ENCODE results near the gene IGFL4.

Gene IGFL4

GRCh38 chr19:46019270-46019669 is 21.5 kb downstream of the IGFL4 start:
- H3K27ac ChIP-seq = no peak overlapping the region
- TF ChIP-seq ZFX (IDR thresholded peaks at IDR 0.05) = no peak
- TF ChIP-seq, protein P1, sequence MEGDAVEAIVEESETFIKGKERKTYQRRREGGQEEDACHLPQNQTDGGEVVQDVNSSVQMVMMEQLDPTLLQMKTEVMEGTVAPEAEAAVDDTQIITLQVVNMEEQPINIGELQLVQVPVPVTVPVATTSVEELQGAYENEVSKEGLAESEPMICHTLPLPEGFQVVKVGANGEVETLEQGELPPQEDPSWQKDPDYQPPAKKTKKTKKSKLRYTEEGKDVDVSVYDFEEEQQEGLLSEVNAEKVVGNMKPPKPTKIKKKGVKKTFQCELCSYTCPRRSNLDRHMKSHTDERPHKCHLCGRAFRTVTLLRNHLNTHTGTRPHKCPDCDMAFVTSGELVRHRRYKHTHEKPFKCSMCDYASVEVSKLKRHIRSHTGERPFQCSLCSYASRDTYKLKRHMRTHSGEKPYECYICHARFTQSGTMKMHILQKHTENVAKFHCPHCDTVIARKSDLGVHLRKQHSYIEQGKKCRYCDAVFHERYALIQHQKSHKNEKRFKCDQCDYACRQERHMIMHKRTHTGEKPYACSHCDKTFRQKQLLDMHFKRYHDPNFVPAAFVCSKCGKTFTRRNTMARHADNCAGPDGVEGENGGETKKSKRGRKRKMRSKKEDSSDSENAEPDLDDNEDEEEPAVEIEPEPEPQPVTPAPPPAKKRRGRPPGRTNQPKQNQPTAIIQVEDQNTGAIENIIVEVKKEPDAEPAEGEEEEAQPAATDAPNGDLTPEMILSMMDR (conservative IDR thresholded peaks at IDR 0.05) = no peak

GRCh38 chr19:46018729-46019251 is 22.0 kb downstream of the IGFL4 start:
- no peak for TF ChIP-seq ZFX (IDR thresholded peaks at IDR 0.05)
- TF ChIP-seq, protein P1 (conservative IDR thresholded peaks at IDR 0.05) = no peak
- no peak overlapping the region for H3K27ac ChIP-seq

DNA sequence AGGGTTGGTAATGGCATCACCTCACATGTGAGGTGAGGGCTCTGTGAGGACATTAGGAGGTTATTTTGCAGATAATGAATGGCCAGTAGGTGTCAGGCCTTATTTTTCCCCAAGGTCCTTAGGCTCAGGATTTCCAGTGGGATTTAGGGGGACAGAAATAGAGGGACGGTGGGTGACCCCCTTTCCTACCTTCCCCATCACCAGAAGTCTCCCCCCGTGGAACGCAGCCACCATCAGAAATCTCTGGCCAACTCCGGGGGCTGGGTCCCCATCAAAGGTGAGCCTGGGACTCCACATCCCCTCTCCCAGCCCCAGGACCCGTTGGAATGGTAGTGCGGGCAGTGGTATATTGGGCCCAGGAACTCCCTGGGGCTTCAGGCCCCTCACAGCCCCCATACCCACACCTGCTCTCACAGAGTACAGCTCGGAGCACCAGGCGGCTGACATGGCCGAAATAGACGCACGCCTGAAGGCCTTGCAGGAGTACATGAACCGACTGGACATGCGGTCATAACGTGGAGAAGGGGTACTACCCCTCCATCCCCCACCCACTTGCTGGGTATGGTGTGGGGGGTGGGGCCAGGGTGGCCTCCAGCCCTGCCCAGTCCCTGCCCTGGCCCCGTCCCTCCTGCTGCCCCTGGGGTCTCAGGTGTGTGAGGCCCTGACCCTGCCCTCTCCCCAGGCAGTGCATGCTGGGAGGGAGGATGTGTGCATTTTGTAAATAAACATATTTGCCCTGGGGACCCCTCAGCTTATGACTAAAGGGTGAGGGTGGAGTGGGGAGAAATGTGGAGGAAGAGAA is 22.7 kb downstream of the IGFL4 start:
- no peak for TF ChIP-seq ZFX (IDR thresholded peaks at IDR 0.05)
- H3K27ac ChIP-seq = no peak overlapping the region

- no peak overlapping the region; the same call in 1 of the 2 replicates for H3K27ac ChIP-seq
- TF ChIP-seq ZFX (IDR thresholded peaks at IDR 0.05) = no peak
- TF ChIP-seq, protein P1 (conservative IDR thresholded peaks at IDR 0.05) = peak; percentile 53
Measured at GRCh38 chr19:46017095-46017429, 23.7 kb downstream of the IGFL4 start.

GRCh38 chr19:46016426-46017094 is 24.2 kb downstream of the IGFL4 start:
- TF ChIP-seq, protein P1 (conservative IDR thresholded peaks at IDR 0.05) = peak; percentile 75
- no peak for TF ChIP-seq ZFX (IDR thresholded peaks at IDR 0.05)
- H3K27ac ChIP-seq = no peak overlapping the region; the same call in 1 of the 2 replicates

DNA sequence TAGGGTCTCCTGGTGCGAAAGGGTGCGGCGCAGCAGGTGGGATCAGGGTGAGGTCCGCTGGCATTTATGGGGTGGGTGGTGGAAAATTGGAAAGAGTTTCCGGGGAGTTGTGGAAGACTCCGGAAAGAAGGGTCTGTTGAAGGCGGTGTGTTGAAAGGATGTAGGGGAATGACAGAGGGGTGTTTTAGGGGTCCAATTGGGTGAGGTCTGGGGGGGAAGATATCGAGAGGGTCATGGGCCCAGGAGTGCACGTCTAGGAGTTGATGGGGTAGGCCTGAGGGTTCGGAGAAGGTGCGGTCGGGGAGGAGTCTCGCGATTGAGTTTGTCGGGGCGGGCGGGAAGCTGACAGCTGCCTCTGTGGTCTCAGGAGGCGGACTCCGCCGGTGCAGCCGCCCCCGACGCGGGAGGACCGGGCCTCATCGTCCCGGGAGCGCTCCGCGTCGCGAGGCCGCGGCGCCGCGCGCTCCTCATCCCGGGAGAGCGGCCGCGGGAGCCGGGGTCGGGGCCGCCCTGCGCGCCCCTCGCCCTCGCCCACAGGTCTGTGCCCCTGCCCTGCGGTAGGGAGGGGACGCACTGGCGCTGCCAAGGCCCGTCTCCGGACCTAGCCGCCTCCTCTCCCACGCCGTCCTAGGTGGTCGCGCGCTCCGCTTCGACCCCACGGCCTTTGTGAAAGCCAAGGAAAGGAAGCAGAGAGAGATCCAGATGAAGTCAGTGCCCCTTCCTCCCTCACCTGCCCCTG is 24.9 kb downstream of the IGFL4 start:
- TF ChIP-seq, protein P1 (conservative IDR thresholded peaks at IDR 0.05) = no peak
- TF ChIP-seq ZFX (IDR thresholded peaks at IDR 0.05) = no peak
- H3K27ac ChIP-seq = no peak overlapping the region; the same call in 1 of the 2 replicates

DNA sequence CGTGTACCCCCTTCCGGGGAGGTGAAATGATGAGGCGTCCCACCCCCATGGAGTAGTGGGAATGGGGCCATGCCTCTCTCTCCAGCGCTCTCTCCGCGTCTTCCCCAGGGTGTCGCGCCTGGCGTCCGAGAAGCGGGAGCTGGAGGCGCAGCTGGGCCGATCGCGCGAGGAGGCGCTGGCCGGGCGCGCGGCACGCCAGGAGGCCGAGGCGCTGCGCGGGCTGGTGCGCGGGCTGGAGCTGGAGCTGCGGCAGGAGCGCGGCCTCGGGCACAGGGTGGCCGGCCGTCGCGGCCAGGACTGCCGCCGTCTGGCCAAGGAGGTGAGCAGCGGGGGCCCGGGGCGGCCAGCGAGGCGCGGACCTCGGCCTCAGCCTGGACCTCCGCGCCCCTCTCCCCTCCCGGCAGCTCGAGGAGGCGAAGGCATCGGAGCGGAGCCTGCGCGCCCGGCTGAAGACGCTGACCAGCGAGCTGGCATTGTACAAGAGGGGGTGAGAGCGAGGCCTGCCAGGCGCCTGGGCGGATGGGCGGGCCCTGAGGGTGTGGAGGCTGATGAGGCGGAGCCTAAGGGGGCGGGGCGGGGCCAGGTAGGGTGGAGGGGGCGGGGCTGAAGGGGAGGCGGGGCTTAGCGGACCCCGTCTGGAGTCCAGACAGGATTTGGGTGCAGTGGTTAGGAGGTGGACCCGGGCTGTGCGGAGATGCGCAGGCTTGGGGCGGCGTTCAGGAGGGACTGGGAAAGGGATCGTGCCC is 25.7 kb downstream of the IGFL4 start:
- TF ChIP-seq, protein P1 (conservative IDR thresholded peaks at IDR 0.05) = no peak
- no peak for TF ChIP-seq ZFX (IDR thresholded peaks at IDR 0.05)
- H3K27ac ChIP-seq = no peak overlapping the region
